Measurements from ENCODE around the gene PLXNA2.

- TF ChIP-seq EZH2 (IDR thresholded peaks at IDR 0.05; ENCODE audit: borderline replicate concordance, low read depth, low read length, severe bottlenecking): no peak
- TF ChIP-seq, protein P1, sequence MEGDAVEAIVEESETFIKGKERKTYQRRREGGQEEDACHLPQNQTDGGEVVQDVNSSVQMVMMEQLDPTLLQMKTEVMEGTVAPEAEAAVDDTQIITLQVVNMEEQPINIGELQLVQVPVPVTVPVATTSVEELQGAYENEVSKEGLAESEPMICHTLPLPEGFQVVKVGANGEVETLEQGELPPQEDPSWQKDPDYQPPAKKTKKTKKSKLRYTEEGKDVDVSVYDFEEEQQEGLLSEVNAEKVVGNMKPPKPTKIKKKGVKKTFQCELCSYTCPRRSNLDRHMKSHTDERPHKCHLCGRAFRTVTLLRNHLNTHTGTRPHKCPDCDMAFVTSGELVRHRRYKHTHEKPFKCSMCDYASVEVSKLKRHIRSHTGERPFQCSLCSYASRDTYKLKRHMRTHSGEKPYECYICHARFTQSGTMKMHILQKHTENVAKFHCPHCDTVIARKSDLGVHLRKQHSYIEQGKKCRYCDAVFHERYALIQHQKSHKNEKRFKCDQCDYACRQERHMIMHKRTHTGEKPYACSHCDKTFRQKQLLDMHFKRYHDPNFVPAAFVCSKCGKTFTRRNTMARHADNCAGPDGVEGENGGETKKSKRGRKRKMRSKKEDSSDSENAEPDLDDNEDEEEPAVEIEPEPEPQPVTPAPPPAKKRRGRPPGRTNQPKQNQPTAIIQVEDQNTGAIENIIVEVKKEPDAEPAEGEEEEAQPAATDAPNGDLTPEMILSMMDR (IDR thresholded peaks at IDR 0.05; ENCODE audit: extremely low read depth in 1 of 2, insufficient read depth in 1 of 2, low read depth in 1 of 2, low read length in 2 of 2): no peak
- no peak for TF ChIP-seq JUN (IDR thresholded peaks at IDR 0.05; ENCODE audit: borderline replicate concordance, insufficient read depth, insufficient read length, low read depth)
- TF ChIP-seq GATA2 (IDR thresholded peaks at IDR 0.05; ENCODE audit: insufficient read depth, insufficient read length, low read depth, low read length): no peak
- TF ChIP-seq POLR2A (IDR thresholded peaks at IDR 0.05; ENCODE audit: low read depth, low read length): no peak
- no peak for TF ChIP-seq MAX (IDR thresholded peaks at IDR 0.05; ENCODE audit: insufficient read depth, insufficient read length)
- TF ChIP-seq POLR2AphosphoS5 (IDR thresholded peaks at IDR 0.05; ENCODE audit: insufficient read depth, low read depth, low read length): no peak
- no peak for TF ChIP-seq FOS (IDR thresholded peaks at IDR 0.05; ENCODE audit: borderline replicate concordance, insufficient read depth, low read length)
- TF ChIP-seq MYC (IDR thresholded peaks at IDR 0.05; ENCODE audit: low read depth, low read length): no peak
Measured at GRCh38 chr1:208117826-208118225, 126.4 kb downstream of the PLXNA2 start.
